Endothelial cell (in vitro differentiated cells): Measurements from ENCODE around the gene SPAG7. TPM values are rescaled to one million over a fixed set of nuclear protein-coding genes. Genes with fewer than 3 reads are reported as not detected.
A peak's percentile ranks its signal among the peaks of the same experiment; 100 is the strongest.

Source experiments
- DNase-seq: peaks from one replicate; pipeline ENCODE4 v3.0.0; 2021; ENCODE audit warnings: low spot score
- H3K27ac Mint-ChIP-seq: one replicate; pipeline ENCODE4 v1.8.0; 2021; ENCODE audit warnings: mixed read lengths, inconsistent platforms; ENCODE audit not compliant: unreplicated experiment
- H3K27me3 Mint-ChIP-seq: one replicate; pipeline ENCODE4 v1.8.0; 2021; ENCODE audit warnings: mild to moderate bottlenecking, moderate library complexity, mixed read lengths, inconsistent platforms; ENCODE audit not compliant: unreplicated experiment
- H3K36me3 Mint-ChIP-seq: one replicate; pipeline ENCODE4 v1.8.0; 2021; ENCODE audit warnings: mild to moderate bottlenecking, low read depth, mixed read lengths, inconsistent platforms; ENCODE audit not compliant: unreplicated experiment
- H3K4me1 Mint-ChIP-seq: one replicate; pipeline ENCODE4 v1.8.0; 2021; ENCODE audit warnings: mild to moderate bottlenecking, mixed read lengths, inconsistent platforms; ENCODE audit not compliant: unreplicated experiment
- H3K4me3 Mint-ChIP-seq: one replicate; pipeline ENCODE4 v1.8.0; 2021; ENCODE audit warnings: mild to moderate bottlenecking, mixed read lengths, inconsistent platforms; ENCODE audit not compliant: unreplicated experiment
- H3K9me3 Mint-ChIP-seq: one replicate; pipeline ENCODE4 v1.8.0; 2021; ENCODE audit warnings: mixed read lengths, inconsistent platforms; ENCODE audit not compliant: unreplicated experiment
- CTCF ChIP-seq: fragments of 200-600 bp; sonication (generic); IDR thresholded peaks from one replicate; pipeline ENCODE4 v1.5.0; 2021; ENCODE audit warnings: antibody characterized with exemption; ENCODE audit not compliant: unreplicated experiment
- total RNA-seq: library from RNA; stranded (reverse); fragmentation: NEBNext Ultra II Directional; extraction: Animal tissue kit (Norgen Biotek cat#: 25700); gene quantifications from one replicate; pipeline ENCODE4 v1.2.1, GENCODE V29; 2021; ENCODE audit not compliant: unreplicated experiment

SPAG7 gene
- total RNA-seq, 1 donor from 2014 or later: 67.3 TPM

DNA sequence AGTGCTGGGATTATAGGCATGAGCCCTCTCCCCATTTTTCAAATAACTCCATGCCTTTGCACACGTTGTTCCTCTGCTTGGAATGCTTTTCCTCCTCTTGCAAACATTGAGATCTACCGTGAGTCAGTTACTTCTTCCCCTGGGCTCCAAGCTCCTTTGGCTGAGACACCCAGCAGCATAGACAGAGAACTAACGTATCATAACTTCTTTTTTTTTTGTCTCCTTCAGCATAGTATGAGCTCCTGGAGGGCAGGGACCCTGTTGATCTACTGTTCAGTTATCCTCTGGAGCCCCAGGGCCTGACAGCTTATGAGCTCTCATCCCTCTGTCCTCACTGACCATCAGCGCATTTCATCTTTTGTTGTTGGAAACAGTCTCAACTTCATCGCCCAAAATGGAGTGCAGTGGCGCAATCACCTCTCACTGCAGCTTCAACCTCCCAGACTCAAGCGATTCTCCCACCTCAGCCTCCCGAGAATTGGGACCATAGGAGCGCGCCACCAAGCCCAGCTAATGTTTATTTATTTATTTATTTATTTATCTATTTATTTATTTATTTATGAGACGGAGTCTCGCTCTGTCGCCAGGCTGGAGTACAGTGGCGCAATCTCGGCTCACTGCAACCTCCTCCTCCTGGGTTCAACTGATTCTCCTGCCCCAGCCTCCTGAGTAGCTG lies 2.2 kb downstream of the SPAG7 start:
- no peak for DNase-seq
- Mint-ChIP-seq H3K9me3 (no peaks in the 10 kb centered on the region), H3K27ac (peak overlapping the region; percentile 15), H3K4me1 (peaks cover 12% of the 10 kb centered on the region), H3K36me3 (peaks cover 22% of the 10 kb centered on the region), H3K27me3 (peaks cover 5% of the 10 kb centered on the region), H3K4me3 (peak overlapping the region; percentile 39)
- TF ChIP-seq CTCF: no peak

DNA sequence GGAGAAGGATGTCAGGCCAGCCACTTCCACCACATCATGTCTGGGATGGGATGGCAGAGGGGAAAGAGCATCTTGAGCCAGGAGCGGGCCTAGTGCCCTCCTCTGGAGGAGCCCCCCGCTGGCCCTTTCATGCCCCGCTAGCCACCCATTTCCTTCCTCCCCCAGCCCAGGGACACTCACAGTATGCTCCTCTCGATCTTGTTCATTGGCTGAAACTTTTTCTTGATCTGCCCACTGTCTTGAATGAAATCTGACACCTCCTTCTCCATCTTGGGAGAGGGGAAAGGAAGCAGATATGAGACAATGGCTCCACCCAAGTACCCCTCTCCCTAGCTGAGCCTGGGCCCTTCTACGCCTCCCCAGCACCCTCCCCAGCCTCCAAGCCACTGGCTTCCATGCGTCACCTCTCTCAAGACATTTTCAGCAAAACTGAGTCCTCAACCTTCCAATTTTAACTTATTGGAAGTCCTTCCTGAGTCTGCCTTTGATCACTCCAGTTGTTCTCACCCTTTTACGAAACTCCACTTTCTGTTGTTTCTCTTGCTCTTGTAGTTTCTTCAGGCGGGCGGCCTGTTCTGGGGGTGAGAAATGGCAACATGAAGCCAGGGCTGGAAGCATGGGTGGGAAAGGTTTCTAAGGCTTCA lies 7.2 kb downstream of the SPAG7 start:
- H3K4me3 Mint-ChIP-seq: peak overlapping the region; percentile 10
- H3K27me3 Mint-ChIP-seq: peaks cover 4% of the 10 kb centered on the region
- peaks cover 20% of the 10 kb centered on the region for H3K36me3 Mint-ChIP-seq
- DNase-seq: no peak
- H3K9me3 Mint-ChIP-seq: no peaks in the 10 kb centered on the region
- peaks cover 6% of the 10 kb centered on the region for H3K4me1 Mint-ChIP-seq
- H3K27ac Mint-ChIP-seq: peak overlapping the region; percentile 28
- TF ChIP-seq CTCF: no peak

GRCh38 chr17:4959261-4959965 lies 8.2 kb downstream of the SPAG7 start:
- Mint-ChIP-seq H3K4me3 (peak overlapping the region; percentile 65), H3K4me1 (peaks cover 6% of the 10 kb centered on the region), H3K27ac (no peak overlapping the region), H3K9me3 (no peaks in the 10 kb centered on the region), H3K27me3 (peaks cover 7% of the 10 kb centered on the region), H3K36me3 (peaks cover 15% of the 10 kb centered on the region)
- DNase-seq: no peak
- TF ChIP-seq CTCF: no peak

DNA sequence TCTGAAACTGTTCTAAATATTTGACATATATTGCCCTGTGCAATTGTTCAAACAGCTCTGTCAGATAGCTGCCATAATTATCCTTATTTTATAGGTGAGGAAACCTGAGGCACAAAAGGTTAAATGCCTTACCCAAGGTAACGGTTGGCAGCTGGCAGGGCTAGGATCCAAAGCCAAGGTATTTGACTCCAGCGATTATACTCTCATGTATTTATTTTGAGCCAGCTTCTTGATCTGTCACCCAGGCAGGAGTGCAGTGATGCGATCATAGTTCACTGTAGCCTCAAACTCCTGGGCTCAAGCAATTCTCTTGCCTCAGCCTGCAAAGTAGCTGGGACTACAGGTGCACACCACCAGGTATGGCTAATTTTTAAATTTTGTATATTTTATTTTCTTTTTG lies 9.5 kb downstream of the SPAG7 start:
- no peak for TF ChIP-seq CTCF
- no peak for DNase-seq
- Mint-ChIP-seq H3K4me3 (no peak overlapping the region), H3K27ac (no peak overlapping the region), H3K36me3 (peaks cover 18% of the 10 kb centered on the region), H3K4me1 (peaks cover 16% of the 10 kb centered on the region), H3K27me3 (peaks cover 12% of the 10 kb centered on the region), H3K9me3 (no peaks in the 10 kb centered on the region)
